Activated CD4-positive, alpha-beta T cell treated with anti-CD3 and anti-CD28 coated beads, Interleukin-2, amount 50 U/mL, for 24 hours (primary cell): ENCODE results near the gene ZNF776.
"Not testable (repeated sequence)": the region's sequence is repeated elsewhere in the genome, so short reads cannot be mapped to it uniquely, and the experiment has no call there.

ENCODE experiments used
- DNase-seq, 2 donors: peaks; one replicate each; pipeline ENCODE4 v3.0.0-alpha.2; 2020; ENCODE audit warnings: low read depth in 1 of 2, low spot score in 1 of 2

Gene ZNF776

GRCh38 chr19:57776764-57777296 lies 30.2 kb downstream of the ZNF776 start:
- no peak for DNase-seq

DNA sequence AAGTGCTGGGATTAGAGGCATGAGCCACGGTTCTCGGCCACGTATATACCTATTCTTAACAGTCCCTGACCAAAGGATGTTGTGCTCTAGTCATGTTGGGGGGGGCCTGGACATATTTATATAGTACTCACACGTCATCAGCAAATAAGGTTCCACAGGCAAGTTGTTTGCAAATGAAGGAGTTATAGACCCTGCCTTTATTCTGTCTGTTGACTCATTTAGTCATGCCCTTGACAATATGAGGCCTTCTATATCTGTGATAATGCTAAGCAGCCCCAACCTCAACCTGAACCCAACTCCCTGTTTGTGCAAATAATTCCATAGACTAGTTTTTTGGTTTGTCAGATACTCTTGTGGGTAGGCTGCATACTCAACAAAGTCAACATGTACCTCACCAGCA lies 31.7 kb downstream of the ZNF776 start:
- no peak for DNase-seq

DNA sequence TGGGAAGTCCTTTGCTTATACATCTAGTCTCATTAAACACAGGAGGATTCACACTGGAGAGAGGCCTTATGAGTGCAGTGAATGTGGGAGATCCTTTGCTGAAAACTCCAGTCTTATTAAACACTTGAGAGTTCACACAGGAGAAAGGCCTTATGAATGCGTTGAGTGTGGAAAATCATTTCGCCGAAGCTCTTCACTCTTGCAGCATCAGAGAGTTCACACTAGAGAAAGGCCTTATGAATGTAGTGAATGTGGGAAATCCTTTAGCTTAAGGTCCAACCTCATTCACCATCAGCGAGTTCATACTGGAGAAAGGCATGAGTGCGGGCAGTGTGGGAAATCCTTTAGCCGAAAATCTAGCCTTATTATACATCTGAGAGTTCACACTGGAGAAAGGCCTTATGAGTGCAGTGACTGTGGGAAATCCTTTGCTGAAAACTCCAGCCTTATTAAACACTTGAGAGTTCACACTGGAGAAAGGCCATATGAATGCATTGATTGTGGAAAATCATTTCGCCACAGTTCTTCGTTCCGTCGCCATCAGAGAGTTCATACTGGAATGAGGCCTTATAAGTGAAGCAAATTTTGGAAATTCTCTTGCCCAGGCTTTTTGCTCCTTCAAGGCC lies 32.7 kb downstream of the ZNF776 start:
- no peak for DNase-seq

- no peak for DNase-seq
These were observed 39.7 kb downstream of the ZNF776 start for GRCh38 chr19:57786286-57786685.

DNA sequence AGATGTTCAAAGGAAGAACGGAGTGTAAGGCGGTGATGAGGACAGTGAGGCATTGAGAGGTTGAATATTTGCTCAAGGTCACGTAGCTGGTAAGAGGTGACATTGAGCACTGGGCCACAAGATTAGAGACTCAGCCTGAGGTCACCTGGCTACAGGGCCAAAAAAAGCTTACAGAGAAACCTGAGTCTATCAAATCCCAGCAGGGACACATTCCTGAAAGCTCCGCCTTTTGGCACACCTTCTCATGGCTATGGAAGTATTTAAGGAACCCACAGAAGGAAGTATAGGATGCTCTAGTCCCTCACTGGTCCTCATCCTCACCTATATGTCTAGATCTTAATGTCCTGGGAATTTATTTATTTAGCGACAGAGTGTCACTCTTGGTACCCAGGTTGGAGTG lies 40.3 kb downstream of the ZNF776 start:
- DNase-seq: no peak

DNA sequence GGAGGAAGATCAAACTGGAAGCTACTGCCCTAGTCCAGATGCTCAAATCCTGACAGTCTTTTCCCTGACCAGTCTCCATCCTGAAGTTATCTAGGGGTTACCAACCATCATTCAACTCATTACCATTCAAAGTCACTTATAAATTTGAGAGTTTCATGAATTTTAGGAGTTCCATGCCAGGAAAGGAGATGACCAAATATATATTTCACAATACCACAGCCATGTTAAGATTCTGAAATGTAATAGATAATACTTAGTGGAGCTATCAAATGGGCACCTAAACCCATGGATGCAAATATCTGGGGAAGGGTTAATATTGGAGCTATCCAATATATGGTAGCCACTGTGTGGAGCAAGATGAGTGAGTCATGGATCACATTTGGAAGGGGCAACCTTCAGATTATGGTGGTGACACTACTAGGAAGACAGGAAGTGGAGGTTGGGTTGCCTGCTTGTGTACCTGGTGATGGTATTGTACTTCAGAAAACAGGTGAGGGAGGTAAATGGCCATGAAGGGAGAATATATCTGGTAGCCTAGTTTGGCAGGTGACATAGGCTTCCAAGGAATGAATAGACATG lies 41.6 kb downstream of the ZNF776 start:
- DNase-seq: no peak

GRCh38 chr19:57789288-57789687 lies 42.7 kb downstream of the ZNF776 start:
- no peak for DNase-seq

DNA sequence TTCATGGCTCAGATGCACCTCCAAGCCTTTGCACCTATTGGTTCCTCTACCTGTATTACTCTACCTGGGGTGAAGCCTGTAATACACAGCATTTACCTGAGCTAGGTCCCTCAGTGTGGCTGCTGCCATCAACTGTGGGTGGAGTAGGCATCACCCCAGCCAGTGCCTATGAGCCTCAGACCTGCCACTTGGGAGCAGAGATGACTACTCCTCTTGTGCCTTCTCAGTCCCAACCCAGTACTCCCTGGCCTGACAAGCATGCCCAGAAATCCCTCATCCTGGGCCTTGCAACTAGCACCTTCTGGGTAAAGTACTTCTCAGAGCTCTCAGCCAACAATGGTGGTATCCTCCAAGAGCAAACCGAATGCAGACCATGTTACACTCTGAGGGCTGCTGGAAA lies 50.0 kb downstream of the ZNF776 start:
- DNase-seq: not testable (repeated sequence)

DNA sequence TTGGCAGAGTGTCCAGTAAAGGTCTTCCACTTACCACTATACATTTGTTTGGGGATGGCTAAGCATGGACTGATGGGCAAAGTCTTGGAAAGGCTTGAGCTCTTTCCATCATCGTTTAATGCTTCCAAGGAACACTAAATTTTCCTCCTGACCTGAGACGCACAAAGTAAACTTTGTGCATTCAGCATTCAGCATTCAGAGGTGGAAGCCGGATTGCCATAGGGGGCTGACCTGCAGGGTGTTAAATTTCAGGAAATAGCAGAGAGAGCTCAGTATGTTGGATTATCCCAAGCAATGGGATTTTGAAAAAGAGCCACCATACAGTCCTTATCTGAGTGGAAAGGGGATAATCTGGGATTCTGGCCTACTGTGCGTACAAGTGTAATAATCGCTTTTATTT lies 54.1 kb downstream of the ZNF776 start:
- no peak for DNase-seq

DNA sequence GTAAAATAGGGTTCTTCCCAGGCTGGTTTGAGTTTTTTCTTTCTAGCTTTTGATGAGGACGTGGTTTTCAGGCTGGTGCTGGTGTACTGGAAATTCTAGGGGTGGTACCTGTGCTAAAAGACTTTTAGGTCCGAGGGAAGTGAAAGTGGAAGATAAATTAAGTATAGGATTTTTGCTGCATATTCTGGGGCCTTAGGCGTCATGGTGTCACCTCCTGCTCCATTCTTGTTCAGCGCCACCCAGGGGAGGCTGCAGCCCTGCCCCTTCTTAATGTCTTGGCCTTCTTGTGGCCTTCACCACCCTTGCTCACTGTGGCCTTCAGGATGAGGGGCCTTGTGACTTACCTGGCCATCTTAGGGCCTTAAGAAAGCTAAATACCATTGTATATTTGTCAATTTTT lies 55.7 kb downstream of the ZNF776 start:
- no peak for DNase-seq

DNA sequence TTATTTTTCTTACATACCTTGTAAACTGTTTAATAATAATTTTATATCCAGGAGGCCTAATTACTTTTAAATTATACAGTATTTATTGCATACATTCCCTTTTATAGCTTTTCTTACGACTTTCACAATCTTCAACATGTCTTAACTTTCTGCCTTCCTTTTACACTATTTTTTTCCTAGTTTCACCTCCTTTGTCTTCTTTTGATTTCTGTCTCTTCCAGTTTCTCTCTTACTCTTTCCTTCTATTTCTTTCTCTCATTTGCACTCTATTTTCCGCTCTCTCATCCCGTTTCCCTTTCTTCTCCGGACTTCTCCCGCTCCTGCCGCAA lies 56.6 kb downstream of the ZNF776 start:
- DNase-seq: no peak

DNA sequence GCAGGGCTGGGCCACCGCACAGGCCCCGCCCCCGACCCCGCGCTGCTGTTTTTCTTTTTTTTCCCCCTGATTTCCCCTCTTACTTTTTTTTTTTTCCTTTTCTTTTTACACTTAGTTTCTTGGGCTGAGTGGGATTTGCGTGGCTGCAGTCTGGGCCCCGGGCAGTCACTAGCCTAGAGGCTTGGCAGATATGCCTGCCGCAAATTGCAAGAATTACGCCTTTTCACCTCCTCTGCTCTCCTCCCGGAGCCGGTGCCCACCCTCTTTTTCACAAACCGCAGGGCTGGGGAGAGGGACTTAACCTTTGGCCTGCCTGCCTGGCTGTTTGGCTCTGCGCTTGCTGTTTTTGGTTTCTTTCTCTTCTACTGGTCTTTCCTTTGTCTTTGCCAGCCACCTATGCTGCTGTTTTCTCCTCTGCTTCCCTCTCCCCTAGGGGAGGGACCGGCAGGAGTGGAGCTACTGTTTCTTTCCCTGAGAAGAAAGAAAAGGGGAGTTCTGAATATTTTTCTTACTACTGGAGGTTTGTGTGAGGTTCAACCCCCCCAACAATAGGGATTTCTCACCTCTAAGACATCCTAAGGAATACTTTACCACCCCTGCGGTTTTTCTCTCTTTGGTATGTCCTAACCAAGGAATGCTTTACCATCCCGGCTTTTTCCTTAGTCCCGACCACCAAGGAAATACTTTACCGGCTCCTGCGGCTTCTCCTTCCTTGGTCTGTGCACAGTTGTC lies 57.1 kb downstream of the ZNF776 start:
- no peak for DNase-seq

- no peak for DNase-seq
These were observed 60.9 kb downstream of the ZNF776 start for GRCh38 chr19:57807541-57807940.
